IMR-90 (cell line): ENCODE data around the gene ZKSCAN8. TPM values are rescaled to one million over a fixed set of nuclear protein-coding genes. Genes with fewer than 3 reads are reported as not detected.

ENCODE experiments used
- ATAC-seq: fragments of 200-7000 bp; cut with Tn5 transposase; 2 replicates; pipeline ENCODE4 v1.9.1; 2020; ENCODE audit warnings: low read depth, mild to moderate bottlenecking, moderate library complexity
- BruUV-seq: library from RNA; stranded (reverse); fragments of 400-500 nt; replicated peaks from 2 replicates; lab custom pipeline; 2021; lab: Mats Ljungman, UMichigan
- CTCF ChIA-PET: fragments of 300-600 bp; formaldehyde crosslinking; extraction: SDS; loops from one replicate; lab custom pipeline; 2021; ENCODE audit warnings: antibody characterized with exemption; lab: Yijun Ruan, JAX
- POLR2A ChIA-PET: fragments of 300-600 bp; sonication (Branson Sonifier 250); formaldehyde crosslinking; loops from one replicate; lab custom pipeline; 2022; ENCODE audit warnings: antibody characterized with exemption; ENCODE audit not compliant: unreplicated experiment; lab: Charles Lee
- DNase-seq: peaks from one replicate; pipeline ENCODE4 v3.0.0; 2013
- H2AFZ ChIP-seq: replicated peaks from 2 replicates; pipeline ENCODE3; 2013; ENCODE audit warnings: low read length, mild to moderate bottlenecking; ENCODE audit not compliant: poor library complexity
- H2AK5ac ChIP-seq: 2 replicates; pipeline ENCODE4 v1.6.1; 2013; ENCODE audit warnings: low read depth, low read length, inconsistent platforms
- H2AK9ac ChIP-seq: replicated peaks from 2 replicates; pipeline ENCODE3; 2013; ENCODE audit warnings: mild to moderate bottlenecking, low read depth, low read length, moderate library complexity; ENCODE audit not compliant: poor library complexity
- H2BK120ac ChIP-seq: 2 replicates; pipeline ENCODE4 v1.6.1; 2013; ENCODE audit warnings: low read depth, low read length, inconsistent platforms
- H2BK15ac ChIP-seq: 3 replicates; pipeline ENCODE4 v1.6.1; 2013; ENCODE audit warnings: low read depth, low read length, inconsistent platforms
- H2BK20ac ChIP-seq: 2 replicates; pipeline ENCODE4 v1.6.1; 2013; ENCODE audit warnings: low read depth, mild to moderate bottlenecking, inconsistent platforms, low read length, moderate library complexity
- H2BK5ac ChIP-seq: 2 replicates; pipeline ENCODE4 v1.6.1; 2013; ENCODE audit warnings: mild to moderate bottlenecking, low read depth, low read length, inconsistent platforms; ENCODE audit not compliant: poor library complexity, severe bottlenecking
- H3K14ac ChIP-seq: replicated peaks from 2 replicates; pipeline ENCODE4 v1.6.1; 2013; ENCODE audit warnings: low read depth, low read length, inconsistent platforms
- H3K18ac ChIP-seq: 2 replicates; pipeline ENCODE4 v1.6.1; 2013; ENCODE audit warnings: low read depth, low read length, control low read depth
- H3K23ac ChIP-seq: 2 replicates; pipeline ENCODE4 v1.6.1; 2013; ENCODE audit warnings: low read depth, low read length, inconsistent platforms
- H3K27ac ChIP-seq: 2 replicates; pipeline ENCODE4 v1.5.1; 2013; ENCODE audit warnings: mild to moderate bottlenecking, control low read depth, low read length; ENCODE audit not compliant: insufficient read depth
- H3K27me3 ChIP-seq: 2 replicates; pipeline ENCODE4 v1.6.1; 2013; ENCODE audit warnings: low read length; ENCODE audit not compliant: control insufficient read depth, insufficient read depth
- H3K36me3 ChIP-seq: 2 replicates; pipeline ENCODE4 v1.6.1; 2013; ENCODE audit warnings: low read length, mixed read lengths; ENCODE audit not compliant: control insufficient read depth, insufficient read depth
- H3K4ac ChIP-seq: 2 replicates; pipeline ENCODE4 v1.6.1; 2013; ENCODE audit warnings: low read depth, low read length, inconsistent platforms
- H3K4me1 ChIP-seq: 2 replicates; pipeline ENCODE4 v1.6.1; 2013; ENCODE audit warnings: low read length, mixed read lengths; ENCODE audit not compliant: control insufficient read depth, insufficient read depth
- H3K4me2 ChIP-seq: 2 replicates; pipeline ENCODE4 v1.6.1; 2013; ENCODE audit warnings: low read depth, mild to moderate bottlenecking, control low read depth, low read length, moderate library complexity
- H3K4me3 ChIP-seq: 2 replicates; pipeline ENCODE4 v1.5.1; 2013; ENCODE audit warnings: low read depth, mild to moderate bottlenecking, control low read depth, low read length, moderate library complexity; ENCODE audit not compliant: insufficient read depth
- H3K56ac ChIP-seq: 2 replicates; pipeline ENCODE4 v1.6.1; 2013; ENCODE audit warnings: low read length, inconsistent platforms; ENCODE audit not compliant: insufficient read depth; ENCODE audit errors: extremely low read depth
- H3K79me1 ChIP-seq, 2 experiments: 2 replicates each; pipeline ENCODE4 v1.6.1; 2013; ENCODE audit warnings: low read length in 2 of 2, inconsistent platforms in 1 of 2, low read depth in 1 of 2
- H3K9ac ChIP-seq: 2 replicates; pipeline ENCODE4 v1.6.1; 2013; ENCODE audit warnings: low read depth, low read length, control low read depth
- H3K9me1 ChIP-seq: 2 replicates; pipeline ENCODE4 v1.6.1; 2013; ENCODE audit warnings: low read length, inconsistent platforms; ENCODE audit not compliant: insufficient read depth
- H3K9me3 ChIP-seq: 2 replicates; pipeline ENCODE4 v1.6.1; 2013; ENCODE audit warnings: low read length; ENCODE audit not compliant: control insufficient read depth, insufficient read depth
- H4K20me1 ChIP-seq: 2 replicates; pipeline ENCODE4 v1.6.1; 2013; ENCODE audit warnings: low read length, inconsistent platforms; ENCODE audit not compliant: insufficient read depth
- H4K5ac ChIP-seq: 2 replicates; pipeline ENCODE4 v1.6.1; 2013; ENCODE audit warnings: mild to moderate bottlenecking, low read depth, low read length, control low read depth
- H4K8ac ChIP-seq, 2 experiments: 2 replicates each; pipeline ENCODE4 v1.6.1; 2013; ENCODE audit warnings: low read depth in 2 of 2, low read length in 2 of 2, control low read depth in 1 of 2, inconsistent platforms in 1 of 2
- H4K91ac ChIP-seq: 2 replicates; pipeline ENCODE4 v1.6.1; 2013; ENCODE audit warnings: low read depth, low read length, inconsistent platforms; ENCODE audit not compliant: insufficient read depth
- BHLHE40 ChIP-seq: fragments of 150-350 bp; IDR thresholded peaks from 2 replicates; pipeline ENCODE4 v1.6.1; 2016; ENCODE audit warnings: mild to moderate bottlenecking, low read depth, low read length
- CEBPB ChIP-seq: IDR thresholded peaks from 2 replicates; pipeline ENCODE4 v1.6.1; 2012; ENCODE audit warnings: low read depth, low read length, improper control_type of control experiment
- CHD1 ChIP-seq: IDR thresholded peaks from 2 replicates; pipeline ENCODE4 v1.6.1; 2012; ENCODE audit warnings: low read depth, low read length, improper control_type of control experiment
- CTCF ChIP-seq: conservative IDR thresholded peaks from 2 replicates; pipeline ENCODE4 v1.5.1; 2012; ENCODE audit warnings: mild to moderate bottlenecking, low read depth, low read length, improper control_type of control experiment
- ELK1 ChIP-seq: fragments of 150-350 bp; IDR thresholded peaks from 2 replicates; pipeline ENCODE4 v1.6.1; 2016; ENCODE audit warnings: low read depth, mild to moderate bottlenecking, low read length, moderate library complexity, borderline replicate concordance
- FOS ChIP-seq: fragments of 150-350 bp; IDR thresholded peaks from 2 replicates; pipeline ENCODE4 v1.6.1; 2016; ENCODE audit warnings: low read depth, low read length
- MAFK ChIP-seq: IDR thresholded peaks from 2 replicates; pipeline ENCODE4 v1.6.1; 2012; ENCODE audit warnings: low read depth, low read length, improper control_type of control experiment
- MAZ ChIP-seq: IDR thresholded peaks from 2 replicates; pipeline ENCODE4 v1.6.1; 2012; ENCODE audit warnings: low read depth, mild to moderate bottlenecking, low read length, improper control_type of control experiment, moderate library complexity, borderline replicate concordance
- MXI1 ChIP-seq: IDR thresholded peaks from 2 replicates; pipeline ENCODE4 v1.6.1; 2012; ENCODE audit warnings: low read depth, mild to moderate bottlenecking, low read length, moderate library complexity, borderline replicate concordance
- NFE2L2 ChIP-seq: fragments of 150-350 bp; IDR thresholded peaks from 2 replicates; pipeline ENCODE4 v1.6.1; 2016; ENCODE audit warnings: low read depth, mild to moderate bottlenecking, low read length
- POLR2A ChIP-seq: IDR thresholded peaks from 2 replicates; pipeline ENCODE4 v1.6.1; 2012; ENCODE audit warnings: mild to moderate bottlenecking, low read depth, low read length
- RAD21 ChIP-seq: IDR thresholded peaks from 2 replicates; pipeline ENCODE4 v1.6.1; 2012; ENCODE audit warnings: low read length, improper control_type of control experiment
- RCOR1 ChIP-seq: IDR thresholded peaks from 2 replicates; pipeline ENCODE4 v1.6.1; 2012; ENCODE audit warnings: mild to moderate bottlenecking, low read length, improper control_type of control experiment; ENCODE audit not compliant: insufficient replicate concordance
- RFX5 ChIP-seq: IDR thresholded peaks from 2 replicates; pipeline ENCODE4 v1.8.0; 2012; ENCODE audit warnings: low read depth, mild to moderate bottlenecking, low read length, moderate library complexity
- SMC3 ChIP-seq: fragments of 150-350 bp; IDR thresholded peaks from 2 replicates; pipeline ENCODE4 v1.6.1; 2016; ENCODE audit warnings: low read depth, mild to moderate bottlenecking, antibody characterized with exemption, low read length, moderate library complexity
- USF2 ChIP-seq: fragments of 150-350 bp; IDR thresholded peaks from 2 replicates; pipeline ENCODE4 v1.6.1; 2017; ENCODE audit warnings: mild to moderate bottlenecking, antibody characterized with exemption, low read length, low read depth
- WGBS, 2 experiments: methylation state at CpG; one replicate each; pipeline versions ENCODE4 v1.1.5 to v1.1.7; 2013; ENCODE audit warnings: missing lambda C conversion rate in 2 of 2; ENCODE audit not compliant: insufficient read length in 1 of 2; ENCODE audit errors: extremely low coverage in 2 of 2; 5-methylcytosine and 5-hydroxymethylcytosine counted together
- dilution Hi-C: fragments of 300-500 bp; cut with HindIII; formaldehyde crosslinking; loops from one replicate; pipeline ENCODE4 v1.14.3; 2018; ENCODE audit warnings: low sequenced_read_pairs; ENCODE audit not compliant: unreplicated experiment
- in situ Hi-C: fragments of 300-500 bp; cut with MboI; formaldehyde crosslinking; loops from 3 replicates; pipeline ENCODE4 v1.14.3; 2019; ENCODE audit warnings: low sequenced_read_pairs, inconsistent platforms, mixed read lengths
- intact Hi-C: fragments of 100-400 bp; cut with micrococcal nuclease; formaldehyde crosslinking; loops from 2 replicates; pipeline ENCODE4 v1.10.0; 2022
- polyA plus RNA-seq, 3 experiments: library from polyadenylated mRNA; depleted of rRNA; stranded (reverse); fragments of >200 nt; gene quantifications; 2 replicates each; pipeline ENCODE4 v1.2.3, GENCODE V29; 2012; ENCODE audit warnings: low replicate concordance in 1 of 3
- total RNA-seq: library from RNA; depleted of rRNA; stranded (reverse); fragments of >200 nt; gene quantifications from 2 replicates; pipeline ENCODE4 v1.2.3, GENCODE V29; 2012

Gene ZKSCAN8
- total and polyA plus RNA-seq, 2 of the 4 experiments (the other 2 are of a cell fraction) = 8.3 to 22.8 TPM

GRCh38 chr6:28207510-28208110 lies 65.9 kb downstream of the ZKSCAN8 start:
- Histone ChIP-seq H3K14ac (no peak overlapping the region), H2AK9ac (peak overlapping the region; percentile 42), H3K9ac (no peak overlapping the region), H4K20me1 (no peaks in the 10 kb centered on the region), H3K9me1 (no peaks in the 10 kb centered on the region), H3K18ac (no peak overlapping the region), H2BK5ac (no peak overlapping the region), H3K4ac (no peak overlapping the region), H2BK15ac (no peak overlapping the region), H3K36me3 (no peaks in the 10 kb centered on the region), H3K56ac (no peak overlapping the region), H3K4me2 (peak overlapping the region; percentile 89), H2AK5ac (no peak overlapping the region), H2BK20ac (no peak overlapping the region), H3K9me3 (peaks cover 3% of the 10 kb centered on the region), H4K8ac (no peak overlapping the region), H3K79me1 (no peaks in the 10 kb centered on the region), H3K4me1 (no peaks in the 10 kb centered on the region), H3K4me3 (peak overlapping the region; percentile 48), H3K23ac (peak overlapping the region; percentile 54; the same call in 1 of the 2 replicates), H2BK120ac (no peak overlapping the region), H3K27me3 (peaks cover 39% of the 10 kb centered on the region), H4K5ac (no peak overlapping the region), H3K27ac (no peak overlapping the region), H2AFZ (peak overlapping the region; percentile 89), H4K91ac (no peak overlapping the region)
- TF ChIP-seq MAZ (no peak), FOS (no peak), MXI1 (no peak), BHLHE40 (no peak), NFE2L2 (no peak), CHD1 (no peak), MAFK (no peak), CEBPB (no peak), POLR2A (no peak), RAD21 (no peak), RCOR1 (no peak), RFX5 (no peak), ELK1 (no peak), SMC3 (no peak), USF2 (no peak), CTCF (no peak)
- ATAC-seq (peak; percentile 76), DNase-seq (peak; percentile 34)
- in situ Hi-C loops = no loop called here
- dilution Hi-C loops = no loop called here
- CTCF ChIA-PET = interaction anchor here (1.1 kb wide), 1 partner anchor 22 kb away, joined by 4 read pairs; no protein-coding TSS in a partner anchor
- POLR2A ChIA-PET = interaction anchor here (0.5 to 0.9 kb wide), 2 partner anchors 11 to 16 kb away, joined by 3 to 5 read pairs; no protein-coding TSS in a partner anchor
- no CpG with 5 or more reads among the region's 35 CpGs for WGBS, 2 experiments
- BruUV-seq = no TSS peak
- intact Hi-C loops = loop anchor here (5.0 kb wide), 1 partner anchor 45 kb away; no protein-coding TSS in a partner anchor
